ENCODE data around the gene ITPR1.

DNA sequence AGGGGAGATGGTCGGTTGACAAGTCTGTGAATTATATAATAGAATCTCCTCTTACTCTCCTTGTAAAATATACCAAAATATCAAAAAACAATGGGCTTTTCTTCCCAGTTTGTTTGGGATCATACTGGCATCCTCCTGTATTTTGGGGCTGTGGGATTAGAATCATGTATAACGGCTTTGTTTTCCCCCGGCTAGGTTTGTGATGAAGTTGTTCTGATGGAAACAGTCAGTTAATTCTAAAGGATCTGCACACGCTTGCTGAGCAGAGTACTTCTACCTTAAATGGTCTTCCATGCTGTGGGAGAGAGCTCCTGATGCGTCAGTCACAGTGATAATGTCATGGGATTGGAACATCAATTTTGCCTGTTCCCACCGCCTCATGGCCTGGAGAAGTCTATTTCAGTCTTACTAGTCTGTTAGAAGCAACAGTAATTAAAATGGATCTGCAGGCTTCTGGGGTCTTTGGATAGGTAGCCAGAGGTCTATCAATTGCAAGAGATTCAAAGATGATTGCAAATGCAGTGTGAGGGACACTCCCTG is 81.3 kb downstream of the ITPR1 start:
- TF ChIP-seq, protein P1, sequence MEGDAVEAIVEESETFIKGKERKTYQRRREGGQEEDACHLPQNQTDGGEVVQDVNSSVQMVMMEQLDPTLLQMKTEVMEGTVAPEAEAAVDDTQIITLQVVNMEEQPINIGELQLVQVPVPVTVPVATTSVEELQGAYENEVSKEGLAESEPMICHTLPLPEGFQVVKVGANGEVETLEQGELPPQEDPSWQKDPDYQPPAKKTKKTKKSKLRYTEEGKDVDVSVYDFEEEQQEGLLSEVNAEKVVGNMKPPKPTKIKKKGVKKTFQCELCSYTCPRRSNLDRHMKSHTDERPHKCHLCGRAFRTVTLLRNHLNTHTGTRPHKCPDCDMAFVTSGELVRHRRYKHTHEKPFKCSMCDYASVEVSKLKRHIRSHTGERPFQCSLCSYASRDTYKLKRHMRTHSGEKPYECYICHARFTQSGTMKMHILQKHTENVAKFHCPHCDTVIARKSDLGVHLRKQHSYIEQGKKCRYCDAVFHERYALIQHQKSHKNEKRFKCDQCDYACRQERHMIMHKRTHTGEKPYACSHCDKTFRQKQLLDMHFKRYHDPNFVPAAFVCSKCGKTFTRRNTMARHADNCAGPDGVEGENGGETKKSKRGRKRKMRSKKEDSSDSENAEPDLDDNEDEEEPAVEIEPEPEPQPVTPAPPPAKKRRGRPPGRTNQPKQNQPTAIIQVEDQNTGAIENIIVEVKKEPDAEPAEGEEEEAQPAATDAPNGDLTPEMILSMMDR (conservative IDR thresholded peaks at IDR 0.05; ENCODE audit: low read length) = no peak
- no peak for TF ChIP-seq EZH2phosphoT487 (IDR thresholded peaks at IDR 0.05; ENCODE audit: borderline replicate concordance)

Measured in Loucy (cell line).